Activated CD4-positive, alpha-beta T cell treated with anti-CD3 and anti-CD28 coated beads, Interleukin-2, amount 10 ng/mL, durations not matched to agents 24 days and 14 days (primary cell): ENCODE data around the gene DIP2B. TPM values are rescaled to one million over a fixed set of nuclear protein-coding genes. Genes with fewer than 3 reads are reported as not detected.
A peak's percentile ranks its signal among the peaks of the same experiment; 100 is the strongest.
"Not testable (repeated sequence)": the region's sequence is repeated elsewhere in the genome, so short reads cannot be mapped to it uniquely, and the experiment has no call there.

ENCODE experiments used
- DNase-seq: peaks from one replicate; pipeline ENCODE4 v3.0.0; 2022
- H3K27ac Mint-ChIP-seq: one replicate; pipeline ENCODE4 v1.8.0; 2022; ENCODE audit warnings: mild to moderate bottlenecking, mixed read lengths
- H3K27me3 Mint-ChIP-seq: one replicate; pipeline ENCODE4 v1.8.0; 2022; ENCODE audit warnings: mixed read lengths
- H3K36me3 Mint-ChIP-seq: one replicate; pipeline ENCODE4 v1.8.0; 2022; ENCODE audit warnings: low read depth, mild to moderate bottlenecking, mixed read lengths
- H3K4me1 Mint-ChIP-seq: one replicate; pipeline ENCODE4 v1.8.0; 2021; ENCODE audit warnings: mixed read lengths
- H3K4me3 Mint-ChIP-seq: one replicate; pipeline ENCODE4 v1.8.0; 2022; ENCODE audit warnings: mild to moderate bottlenecking, moderate library complexity, mixed read lengths
- H3K9me3 Mint-ChIP-seq: one replicate; pipeline ENCODE4 v1.8.0; 2021; ENCODE audit warnings: mixed read lengths
- intact Hi-C: fragments of 100-400 bp; cut with micrococcal nuclease; formaldehyde crosslinking; loops from one replicate; pipeline ENCODE4 v1.15.1; 2023
- total RNA-seq: library from RNA; stranded (reverse); gene quantifications from 2 replicates; pipeline ENCODE4 v1.2.3, GENCODE V29; 2022

Gene DIP2B
- total RNA-seq, 1 donor from 2014 or later: 29.4 TPM

DNA sequence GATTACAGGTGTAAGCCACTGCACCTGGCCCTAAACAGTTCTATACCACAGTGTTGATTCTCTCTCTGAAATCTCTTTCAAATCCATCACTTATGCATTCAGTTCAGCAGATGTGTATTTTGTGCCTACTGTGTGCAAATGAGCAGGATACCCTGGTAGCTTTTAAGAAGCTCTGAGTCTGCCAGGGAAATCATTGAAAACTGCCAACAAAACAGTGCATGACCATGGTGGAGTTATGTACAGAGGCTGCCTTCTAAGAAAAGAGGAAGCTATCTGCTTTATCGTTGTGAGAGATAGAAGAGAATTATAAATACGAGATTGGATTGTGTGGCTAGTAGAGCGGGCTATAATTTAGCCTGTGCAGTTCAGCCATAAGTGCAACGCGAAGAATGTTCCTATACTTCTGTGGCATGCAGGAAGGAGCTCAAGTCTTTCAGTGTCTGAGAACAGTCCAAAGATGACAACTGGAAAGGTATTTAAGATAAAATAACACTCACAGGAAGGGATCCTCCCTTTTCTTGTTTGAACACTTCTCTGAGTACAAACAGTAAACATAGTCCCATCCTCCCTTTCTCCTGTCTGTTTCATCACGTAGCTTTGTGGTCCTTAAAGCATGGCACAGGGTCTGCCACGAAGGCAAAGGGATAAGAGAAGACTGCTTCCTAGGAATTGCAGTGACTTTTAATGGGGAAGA, 4.3 kb downstream of the DIP2B start:
- H3K4me1 Mint-ChIP-seq: peaks cover 54% of the 10 kb centered on the region
- H3K36me3 Mint-ChIP-seq: peaks cover 5% of the 10 kb centered on the region
- DNase-seq: no peak
- H3K4me3 Mint-ChIP-seq: peak overlapping the region; percentile 99
- intact Hi-C loops: loop anchor here (1.0 to 5.0 kb wide), 4 partner anchors 8 to 113 kb away; no protein-coding TSS in a partner anchor
- H3K27me3 Mint-ChIP-seq: no peaks in the 10 kb centered on the region
- H3K27ac Mint-ChIP-seq: peak overlapping the region; percentile 85
- H3K9me3 Mint-ChIP-seq: no peaks in the 10 kb centered on the region

DNA sequence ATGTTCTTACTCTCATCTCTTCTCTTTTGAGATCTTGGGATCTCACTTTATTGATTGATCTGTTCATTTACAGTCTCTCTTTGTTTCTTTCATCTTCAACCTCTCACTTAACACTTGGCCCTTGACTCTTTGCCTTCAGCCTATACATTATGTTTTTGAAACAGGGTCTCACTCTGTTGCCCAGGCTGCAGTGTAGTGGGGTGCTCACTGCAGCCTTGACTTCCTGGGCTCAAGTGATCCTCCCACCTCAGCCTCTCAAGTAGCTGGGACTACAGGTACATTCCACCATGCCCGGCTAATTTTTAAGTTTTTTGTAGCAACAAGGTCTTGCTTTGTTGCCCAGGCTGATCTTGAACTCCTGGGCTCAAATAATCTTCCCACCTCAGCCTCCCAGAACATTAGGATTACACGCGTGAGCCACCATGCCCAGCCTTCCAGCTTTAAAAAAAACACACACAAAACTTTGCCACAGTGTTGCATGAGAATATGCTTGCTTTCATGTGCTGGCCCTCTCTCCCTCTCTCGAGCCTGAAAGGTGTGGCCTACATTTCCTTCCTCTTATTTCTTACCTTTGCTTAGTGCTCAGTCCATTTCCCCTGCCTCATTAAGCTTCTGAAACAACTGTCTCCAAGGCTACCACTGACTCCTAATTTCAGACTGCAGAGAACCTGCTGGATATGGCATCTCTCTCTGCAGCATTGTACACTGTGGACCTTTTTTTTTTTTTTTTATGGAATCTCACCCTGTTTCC, 9.9 kb downstream of the DIP2B start:
- intact Hi-C loops: no loop called here
- no peaks in the 10 kb centered on the region for H3K27me3 Mint-ChIP-seq
- peak overlapping the region; percentile 76 for H3K27ac Mint-ChIP-seq
- H3K4me1 Mint-ChIP-seq: peaks cover 42% of the 10 kb centered on the region
- no peaks in the 10 kb centered on the region for H3K9me3 Mint-ChIP-seq
- H3K36me3 Mint-ChIP-seq: peaks cover 9% of the 10 kb centered on the region
- H3K4me3 Mint-ChIP-seq: peak overlapping the region; percentile 42
- peak; percentile 76 for DNase-seq

DNA sequence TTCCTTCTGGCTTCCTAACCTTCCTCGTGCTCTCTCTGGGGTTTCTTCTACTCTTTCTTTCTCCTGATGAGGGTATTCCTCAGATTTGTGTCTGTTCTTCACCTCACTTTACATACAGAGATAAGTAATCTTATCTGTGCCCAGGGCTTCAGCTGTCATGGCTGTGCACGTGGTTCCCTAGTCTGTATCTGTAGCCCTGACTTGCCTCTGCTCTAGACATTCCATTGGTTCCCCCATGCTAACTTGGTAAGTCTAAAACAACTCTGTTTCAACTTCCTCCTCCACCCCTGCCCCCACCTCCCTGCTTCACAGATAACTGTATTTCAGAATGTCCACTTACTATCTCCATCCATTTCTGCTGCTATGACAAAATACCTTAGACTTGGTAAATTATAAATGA, 10.8 kb downstream of the DIP2B start:
- peak overlapping the region; percentile 42 for H3K4me3 Mint-ChIP-seq
- H3K36me3 Mint-ChIP-seq: peaks cover 6% of the 10 kb centered on the region
- peak overlapping the region; percentile 76 for H3K27ac Mint-ChIP-seq
- H3K4me1 Mint-ChIP-seq: peaks cover 42% of the 10 kb centered on the region
- no peak for DNase-seq
- no peaks in the 10 kb centered on the region for H3K27me3 Mint-ChIP-seq
- intact Hi-C loops: no loop called here
- H3K9me3 Mint-ChIP-seq: no peaks in the 10 kb centered on the region

DNA sequence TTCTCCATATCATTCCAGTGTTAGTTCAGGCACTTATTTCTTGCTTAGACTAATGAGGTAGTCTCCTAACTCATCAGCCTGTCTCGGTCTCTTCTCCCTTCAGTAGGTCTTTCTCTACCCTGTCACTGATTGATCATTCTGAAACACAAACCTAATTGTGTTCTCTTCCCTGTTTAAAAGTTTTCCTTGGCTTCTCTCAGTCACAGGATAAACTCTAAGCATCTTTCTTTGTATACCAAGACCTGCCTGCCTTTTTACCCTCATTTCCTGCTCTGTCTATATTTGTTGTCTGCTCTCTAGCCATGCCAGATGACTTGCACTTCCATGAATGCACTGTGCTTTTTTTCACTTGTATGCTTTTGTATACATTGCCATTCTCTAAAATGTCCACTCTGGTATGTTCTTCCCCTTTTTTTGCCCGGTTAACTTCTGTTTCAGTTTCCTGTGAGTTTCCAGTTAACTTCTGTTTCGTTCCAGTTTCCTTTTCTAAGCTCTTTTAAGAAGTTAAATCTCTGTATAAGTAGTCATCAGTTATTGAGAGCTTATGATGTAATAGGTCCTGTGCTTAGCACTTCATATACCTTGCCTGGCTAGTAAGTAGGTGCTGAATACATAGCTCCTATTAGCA, 12.8 kb downstream of the DIP2B start:
- intact Hi-C loops: loop anchor here (1.0 kb wide), 4 partner anchors 8 to 38 kb away; no protein-coding TSS in a partner anchor
- peak; percentile 76 for DNase-seq
- Mint-ChIP-seq H3K36me3 (peaks cover 12% of the 10 kb centered on the region), H3K4me1 (peaks cover 48% of the 10 kb centered on the region), H3K4me3 (no peak overlapping the region), H3K27me3 (no peaks in the 10 kb centered on the region), H3K27ac (no peak overlapping the region), H3K9me3 (peaks cover under 1% of the 10 kb centered on the region)

DNA sequence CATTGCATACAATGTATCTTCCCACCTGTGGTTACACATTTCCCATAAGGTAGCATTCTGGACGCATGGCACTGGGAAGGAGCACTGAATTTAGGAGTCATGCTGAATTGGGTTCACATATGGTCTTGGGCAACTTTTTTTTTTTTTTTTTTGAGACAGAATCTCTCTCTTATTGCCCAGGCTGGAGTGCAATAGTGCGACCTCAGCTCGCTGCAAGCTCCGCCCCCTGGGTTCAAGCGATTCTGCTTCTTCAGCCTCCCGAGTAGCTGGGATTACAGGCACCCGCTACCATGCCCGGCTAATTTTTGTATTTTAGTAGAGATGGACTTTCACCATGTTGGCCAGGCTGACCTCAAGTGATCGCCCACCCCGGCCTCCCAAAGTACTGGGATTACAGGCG, 13.3 kb downstream of the DIP2B start:
- no peak overlapping the region for H3K4me3 Mint-ChIP-seq
- intact Hi-C loops: no loop called here
- H3K27me3 Mint-ChIP-seq: no peaks in the 10 kb centered on the region
- no peak for DNase-seq
- H3K4me1 Mint-ChIP-seq: peaks cover 48% of the 10 kb centered on the region
- H3K36me3 Mint-ChIP-seq: peaks cover 14% of the 10 kb centered on the region
- peaks cover 3% of the 10 kb centered on the region for H3K9me3 Mint-ChIP-seq
- peak overlapping the region; percentile 74 for H3K27ac Mint-ChIP-seq

DNA sequence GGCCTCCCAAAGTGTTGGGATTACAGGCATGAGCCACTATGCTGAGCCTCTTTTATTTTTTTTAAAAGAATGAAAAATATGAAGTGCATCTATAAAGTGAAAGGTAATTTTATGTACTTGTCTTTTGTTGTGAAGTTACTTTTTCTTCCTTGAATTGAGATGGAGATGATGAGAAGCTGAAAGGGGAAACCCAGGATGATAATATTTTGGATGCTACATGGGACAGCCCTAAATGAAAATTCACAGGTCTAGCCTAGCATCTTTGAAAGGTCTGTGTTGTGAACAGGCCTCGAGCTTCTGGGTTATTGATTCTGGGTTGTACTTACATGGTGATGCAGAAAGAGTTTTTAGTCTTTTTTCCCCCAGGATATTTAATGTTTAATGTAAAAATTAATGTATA, 14.6 kb downstream of the DIP2B start:
- peak overlapping the region; percentile 70 for H3K27ac Mint-ChIP-seq

DNA sequence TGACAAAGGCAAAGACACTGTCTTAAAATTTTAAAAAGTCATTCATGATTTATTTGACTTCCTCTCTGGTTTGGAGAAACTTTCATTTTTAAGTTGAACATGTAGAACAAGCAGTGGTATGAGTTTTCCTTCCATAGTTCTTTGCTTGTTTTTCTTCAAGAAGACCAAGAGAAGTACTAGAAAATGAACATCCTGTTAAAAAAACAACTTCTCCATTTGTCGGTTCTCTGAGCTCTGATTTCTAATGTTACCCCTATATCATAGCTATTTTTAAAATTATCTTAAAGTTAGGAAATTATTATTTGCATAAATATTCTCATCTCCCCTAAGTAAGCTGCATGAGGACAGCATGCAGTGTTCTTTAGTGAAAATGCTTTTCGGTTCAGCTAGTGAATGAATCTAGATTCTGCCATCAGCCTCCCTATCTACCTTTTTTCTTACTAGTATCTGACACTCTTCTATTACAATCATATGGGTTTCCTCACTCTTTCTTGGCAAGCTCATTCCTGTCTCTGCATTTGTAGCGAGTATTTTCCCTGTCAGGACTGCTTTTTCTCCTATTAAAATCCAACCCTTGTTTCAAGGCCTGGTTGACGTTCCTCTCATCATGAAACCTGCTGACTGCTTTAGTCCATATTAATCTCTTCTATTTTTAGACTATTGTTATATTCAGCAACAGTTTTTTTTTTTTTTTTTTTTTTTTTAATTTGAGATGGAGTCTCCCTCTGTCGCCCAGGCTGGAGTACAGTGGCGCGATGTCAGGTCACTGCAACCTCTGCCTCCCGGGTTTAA, 15.8 kb downstream of the DIP2B start:
- Mint-ChIP-seq H3K27ac (peak overlapping the region; percentile 88), H3K4me3 (peak overlapping the region; percentile 65), H3K36me3 (peaks cover 18% of the 10 kb centered on the region), H3K4me1 (peaks cover 40% of the 10 kb centered on the region), H3K27me3 (no peaks in the 10 kb centered on the region), H3K9me3 (peaks cover 3% of the 10 kb centered on the region)
- DNase-seq: no peak
- intact Hi-C loops: no loop called here

More for the DNA sequence above, 14.6 kb downstream of the DIP2B start:
- peaks cover 17% of the 10 kb centered on the region for H3K36me3 Mint-ChIP-seq
- peak overlapping the region; percentile 17 for H3K4me3 Mint-ChIP-seq
- H3K9me3 Mint-ChIP-seq: peaks cover 3% of the 10 kb centered on the region
- no peak for DNase-seq
- intact Hi-C loops: no loop called here
- H3K4me1 Mint-ChIP-seq: peaks cover 48% of the 10 kb centered on the region
- H3K27me3 Mint-ChIP-seq: no peaks in the 10 kb centered on the region

DNA sequence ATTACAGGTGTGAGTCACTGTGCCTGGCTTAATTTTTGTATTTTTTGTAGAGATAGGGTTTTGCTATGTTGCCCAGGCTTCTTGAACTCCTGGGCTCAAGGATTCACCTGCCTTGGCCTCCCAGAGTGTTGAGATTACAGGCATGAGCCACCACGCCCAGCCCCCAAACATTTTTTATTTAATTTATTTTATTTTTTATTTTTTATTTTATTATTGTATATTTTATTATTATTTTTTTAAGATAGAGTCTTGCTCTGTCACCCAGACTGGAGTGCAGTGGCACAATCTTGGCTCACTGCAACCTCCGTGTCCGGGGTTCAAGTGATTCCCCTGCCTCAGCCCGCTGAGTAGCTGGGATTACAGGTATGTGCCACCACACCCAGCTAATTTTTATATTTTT, 17.0 kb downstream of the DIP2B start:
- DNase-seq, H3K27me3 Mint-ChIP-seq, H3K4me3 Mint-ChIP-seq, H3K27ac Mint-ChIP-seq, H3K9me3 Mint-ChIP-seq, intact Hi-C loops: not testable (repeated sequence)
- Mint-ChIP-seq H3K36me3 (peaks cover 25% of the 10 kb centered on the region), H3K4me1 (peaks cover 40% of the 10 kb centered on the region)

DNA sequence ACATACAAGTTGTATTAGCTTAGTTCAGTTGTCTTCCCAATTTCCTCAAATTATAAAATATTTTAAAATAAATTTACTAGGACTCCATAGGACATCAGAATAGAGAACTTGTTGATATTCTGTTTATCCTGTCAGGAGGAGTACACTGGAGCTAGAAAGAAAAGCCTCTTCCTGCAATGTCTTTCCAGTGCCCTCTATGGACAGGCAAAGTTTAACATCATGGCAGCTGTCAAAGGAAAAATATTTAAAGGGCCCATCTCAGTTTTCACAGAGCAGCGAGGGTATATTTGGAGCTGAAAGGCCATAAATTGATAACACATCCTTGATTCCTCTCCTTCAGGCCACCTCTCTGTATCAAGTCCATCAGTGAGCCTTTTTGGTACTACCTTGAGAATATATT, 19.0 kb downstream of the DIP2B start:
- Mint-ChIP-seq H3K36me3 (peaks cover 30% of the 10 kb centered on the region), H3K27ac (no peak overlapping the region), H3K9me3 (peaks cover 3% of the 10 kb centered on the region), H3K4me3 (no peak overlapping the region), H3K27me3 (no peaks in the 10 kb centered on the region), H3K4me1 (peaks cover 43% of the 10 kb centered on the region)
- no peak for DNase-seq
- intact Hi-C loops: no loop called here

DNA sequence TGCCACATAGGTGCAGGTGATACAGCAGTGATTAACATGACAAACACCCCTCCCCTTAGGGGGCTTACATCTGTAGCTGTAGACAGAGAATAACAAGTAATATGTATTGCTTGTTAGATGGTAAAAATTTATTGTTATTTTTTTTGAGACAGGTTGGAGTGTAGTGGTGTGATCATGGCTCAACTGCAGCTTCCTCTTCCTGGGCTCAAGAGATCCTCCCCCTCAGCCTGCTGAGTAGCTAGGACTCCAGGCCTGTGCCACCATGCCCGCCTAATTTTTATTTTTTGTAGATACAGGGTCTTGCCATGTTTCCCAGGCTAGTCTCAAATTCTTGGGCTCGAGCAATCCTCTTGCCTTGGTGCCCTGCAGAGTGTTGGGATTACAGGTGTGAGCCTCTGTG, 19.8 kb downstream of the DIP2B start:
- H3K36me3 Mint-ChIP-seq: peaks cover 35% of the 10 kb centered on the region
- no peaks in the 10 kb centered on the region for H3K27me3 Mint-ChIP-seq
- intact Hi-C loops: no loop called here
- H3K9me3 Mint-ChIP-seq: peaks cover 3% of the 10 kb centered on the region
- H3K4me1 Mint-ChIP-seq: peaks cover 45% of the 10 kb centered on the region
- no peak for DNase-seq
- H3K27ac Mint-ChIP-seq: peak overlapping the region; percentile 17
- H3K4me3 Mint-ChIP-seq: no peak overlapping the region

DNA sequence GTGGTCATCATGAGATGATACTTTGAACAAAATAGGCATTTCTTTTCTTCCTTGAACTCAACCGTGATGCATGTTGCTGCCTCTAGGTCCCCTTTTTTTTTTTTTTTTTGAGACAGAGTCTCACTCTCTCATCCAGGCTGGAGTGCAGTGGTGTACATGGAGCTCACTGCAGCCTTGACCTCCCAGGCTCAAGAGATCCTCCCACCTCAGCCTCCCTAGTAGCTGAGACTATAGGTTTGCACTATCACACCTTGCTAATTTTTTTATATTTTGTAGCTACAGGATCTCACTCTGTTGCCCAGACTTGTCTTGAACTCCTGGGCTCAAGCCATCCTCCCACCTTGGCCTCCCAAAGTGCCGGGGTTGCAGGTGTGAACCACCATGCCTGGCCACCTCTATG, 20.6 kb downstream of the DIP2B start:
- no peak for DNase-seq
- peaks cover 3% of the 10 kb centered on the region for H3K9me3 Mint-ChIP-seq
- H3K4me3 Mint-ChIP-seq: no peak overlapping the region
- peaks cover 35% of the 10 kb centered on the region for H3K36me3 Mint-ChIP-seq
- intact Hi-C loops: no loop called here
- H3K4me1 Mint-ChIP-seq: peaks cover 39% of the 10 kb centered on the region
- peak overlapping the region; percentile 0 for H3K27ac Mint-ChIP-seq
- H3K27me3 Mint-ChIP-seq: no peaks in the 10 kb centered on the region

DNA sequence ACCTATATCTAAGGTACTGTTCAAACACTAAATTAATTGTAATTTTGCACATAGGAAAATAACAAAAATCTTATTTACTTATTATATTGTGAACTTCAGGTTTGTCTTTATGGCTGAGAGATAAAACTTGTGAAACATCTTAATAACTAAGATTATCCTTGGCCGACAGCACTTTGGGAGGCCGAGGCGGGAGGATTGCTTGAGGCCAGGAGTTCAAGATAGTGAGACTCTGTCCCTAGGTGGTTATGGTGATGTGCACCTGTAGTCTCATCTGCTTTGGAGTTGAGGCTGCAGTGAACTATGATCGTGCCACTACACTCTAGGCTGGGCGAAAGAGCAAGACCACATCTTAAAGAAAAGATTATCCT, 22.6 kb downstream of the DIP2B start:
- Mint-ChIP-seq H3K4me1 (peaks cover 33% of the 10 kb centered on the region), H3K9me3 (peaks cover 3% of the 10 kb centered on the region), H3K27ac (no peak overlapping the region), H3K36me3 (peaks cover 30% of the 10 kb centered on the region), H3K27me3 (no peaks in the 10 kb centered on the region), H3K4me3 (no peak overlapping the region)
- intact Hi-C loops: no loop called here
- DNase-seq: no peak

DNA sequence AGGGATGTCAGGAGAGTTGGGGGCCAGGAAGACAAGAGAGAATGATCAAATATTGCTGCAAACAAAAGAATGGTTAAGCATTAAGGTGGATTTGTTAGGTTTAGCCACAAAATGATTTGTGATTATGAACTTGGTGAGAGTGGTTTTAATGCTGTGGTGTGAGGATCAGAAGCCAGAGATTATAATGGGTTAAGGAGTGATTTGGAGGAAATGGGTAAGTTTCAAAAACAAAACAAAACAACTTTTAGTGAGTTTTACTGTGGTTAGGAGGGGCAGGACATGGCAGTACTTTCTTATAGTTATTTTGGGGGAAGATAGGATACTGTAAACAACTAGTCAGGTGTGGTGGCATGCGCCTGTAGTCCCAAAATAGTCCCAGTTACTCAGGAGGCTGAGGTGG, 24.0 kb downstream of the DIP2B start:
- intact Hi-C loops: no loop called here

More for the DNA sequence above, 24.0 kb downstream of the DIP2B start:
- DNase-seq: no peak
- no peaks in the 10 kb centered on the region for H3K9me3 Mint-ChIP-seq
- H3K27me3 Mint-ChIP-seq: no peaks in the 10 kb centered on the region
- peaks cover 31% of the 10 kb centered on the region for H3K4me1 Mint-ChIP-seq
- peak overlapping the region; percentile 37 for H3K4me3 Mint-ChIP-seq
- peaks cover 26% of the 10 kb centered on the region for H3K36me3 Mint-ChIP-seq
- peak overlapping the region; percentile 38 for H3K27ac Mint-ChIP-seq
